ENCODE data around the gene PRLR. TPM values are rescaled to one million over a fixed set of nuclear protein-coding genes. Genes with fewer than 3 reads are reported as not detected.

PRLR gene
- total and polyA plus RNA-seq, 9 of the 15 experiments (the other 6 are each of a cell fraction or from before 2014, with no cell fraction given): 0.02 TPM; not detected in 8

GRCh38 chr5:35145691-35146317 is 84.5 kb downstream of the PRLR start:
- DNase-seq (ENCODE audit: extremely low read depth in 1 of 4, low spot score in 3 of 4) (no peak), FAIRE-seq (no peak), ATAC-seq (no peak)
- WGBS (ENCODE audit: insufficient coverage, low coverage, missing lambda C conversion rate): 0% methylated on average over 2 of the region's 2 CpGs
- no peak overlapping the region for H3K9ac ChIP-seq (ENCODE audit: insufficient read depth in 1 of 2, low read depth in 2 of 2, low read length in 2 of 2)
- CTCF ChIA-PET (ENCODE audit: low intra/inter-chr PET ratio): no interaction called here
- no peaks in the 10 kb centered on the region for H3K9me3 ChIP-seq (replicated peaks; ENCODE audit: control insufficient read depth, insufficient read depth, low read depth, low read length)
- no peak for TF ChIP-seq ZKSCAN8 (CRISPR knock-in tag; IDR thresholded peaks at IDR 0.05)
- TF ChIP-seq, protein P1, sequence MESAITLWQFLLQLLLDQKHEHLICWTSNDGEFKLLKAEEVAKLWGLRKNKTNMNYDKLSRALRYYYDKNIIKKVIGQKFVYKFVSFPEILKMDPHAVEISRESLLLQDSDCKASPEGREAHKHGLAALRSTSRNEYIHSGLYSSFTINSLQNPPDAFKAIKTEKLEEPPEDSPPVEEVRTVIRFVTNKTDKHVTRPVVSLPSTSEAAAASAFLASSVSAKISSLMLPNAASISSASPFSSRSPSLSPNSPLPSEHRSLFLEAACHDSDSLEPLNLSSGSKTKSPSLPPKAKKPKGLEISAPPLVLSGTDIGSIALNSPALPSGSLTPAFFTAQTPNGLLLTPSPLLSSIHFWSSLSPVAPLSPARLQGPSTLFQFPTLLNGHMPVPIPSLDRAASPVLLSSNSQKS (CRISPR knock-in tag; IDR thresholded peaks at IDR 0.05): no peak
- H3K27me3 ChIP-seq (ENCODE audit: control insufficient read depth in 2 of 2, insufficient read depth in 2 of 2, low read length in 2 of 2): no peaks in the 10 kb centered on the region
- no peaks in the 10 kb centered on the region for H3K4me1 ChIP-seq (replicated peaks in 1 of 2; ENCODE audit: control insufficient read depth in 2 of 2, insufficient read depth in 2 of 2, low read length in 2 of 2)
- POLR2A ChIA-PET: no interaction called here
- H3K27ac ChIP-seq (ENCODE audit: extremely low read depth, low read depth, low read length): no peak overlapping the region
- no peaks in the 10 kb centered on the region for H4K20me1 ChIP-seq (replicated peaks; ENCODE audit: control insufficient read depth, insufficient read depth, low read length)
- H3K4me2 ChIP-seq (ENCODE audit: insufficient read depth, low read length): no peak overlapping the region
- in situ Hi-C loops (cut with MboI) (no loop called here), intact Hi-C loops (cut with micrococcal nuclease) (no loop called here)
- no peaks in the 10 kb centered on the region for H3K36me3 ChIP-seq (ENCODE audit: control insufficient read depth, insufficient read depth, low read length)
- no peak overlapping the region for H2AFZ ChIP-seq (ENCODE audit: low read depth, low read length)
- BruUV-seq (replicated peaks): no TSS peak
- H3K79me2 ChIP-seq (ENCODE audit: control insufficient read depth, insufficient read depth, low read length): no peaks in the 10 kb centered on the region
- no peaks in the 10 kb centered on the region for H3K9me1 ChIP-seq (ENCODE audit: control insufficient read depth, insufficient read depth, low read length)
- no peak overlapping the region for H3K4me3 ChIP-seq

DNA sequence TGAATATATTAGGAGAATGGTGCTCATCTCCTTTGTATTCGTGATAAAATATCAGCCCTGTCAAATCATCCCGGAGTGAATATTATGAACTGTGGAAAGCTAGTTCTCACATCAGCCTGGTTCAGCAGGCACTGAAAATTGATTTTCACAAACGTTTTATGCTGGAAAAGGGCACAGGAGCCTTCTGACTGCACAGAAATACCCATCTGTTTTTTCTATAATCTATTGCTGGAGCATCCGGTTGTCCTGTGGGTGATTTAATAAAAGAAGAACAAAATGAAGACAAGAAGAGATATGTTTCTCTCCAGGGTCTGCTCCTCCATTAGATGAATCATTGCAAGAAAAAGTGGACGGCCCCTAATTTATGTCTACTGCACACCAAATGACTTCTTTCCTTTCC is 85.3 kb downstream of the PRLR start:
- ChIA-PET POLR2A (no interaction called here), CTCF (ENCODE audit: low intra/inter-chr PET ratio) (no interaction called here)
- DNase-seq (ENCODE audit: extremely low read depth in 1 of 4, low spot score in 3 of 4): no peak
- Histone ChIP-seq H2AFZ (ENCODE audit: low read depth, low read length) (no peak overlapping the region), H4K20me1 (replicated peaks; ENCODE audit: control insufficient read depth, insufficient read depth, low read length) (no peaks in the 10 kb centered on the region), H3K27me3 (ENCODE audit: control insufficient read depth in 2 of 2, insufficient read depth in 2 of 2, low read length in 2 of 2) (no peaks in the 10 kb centered on the region), H3K4me2 (ENCODE audit: insufficient read depth, low read length) (no peak overlapping the region), H3K79me2 (ENCODE audit: control insufficient read depth, insufficient read depth, low read length) (no peaks in the 10 kb centered on the region), H3K9me1 (ENCODE audit: control insufficient read depth, insufficient read depth, low read length) (no peaks in the 10 kb centered on the region), H3K4me3 (no peak overlapping the region), H3K9ac (ENCODE audit: insufficient read depth in 1 of 2, low read depth in 2 of 2, low read length in 2 of 2) (no peak overlapping the region), H3K4me1 (replicated peaks in 1 of 2; ENCODE audit: control insufficient read depth in 2 of 2, insufficient read depth in 2 of 2, low read length in 2 of 2) (no peaks in the 10 kb centered on the region), H3K36me3 (ENCODE audit: control insufficient read depth, insufficient read depth, low read length) (no peaks in the 10 kb centered on the region), H3K9me3 (replicated peaks; ENCODE audit: control insufficient read depth, insufficient read depth, low read depth, low read length) (no peaks in the 10 kb centered on the region), H3K27ac (ENCODE audit: extremely low read depth, low read depth, low read length) (no peak overlapping the region)
- intact Hi-C loops (cut with micrococcal nuclease) (no loop called here), in situ Hi-C loops (cut with MboI) (no loop called here)
- FAIRE-seq: no peak
- BruUV-seq (replicated peaks): no TSS peak
- 0% methylated on average over 5 of the region's 5 CpGs for WGBS (ENCODE audit: insufficient coverage, low coverage, missing lambda C conversion rate)
- ATAC-seq: no peak
- TF ChIP-seq NR1H2 (CRISPR knock-in tag; IDR thresholded peaks at IDR 0.05) (no peak), STAG1 (CRISPR knock-in tag; IDR thresholded peaks at IDR 0.05; ENCODE audit: borderline replicate concordance) (no peak), IFI16 (CRISPR knock-in tag; IDR thresholded peaks at IDR 0.05) (no peak), ILK (tag; IDR thresholded peaks at IDR 0.05; ENCODE audit: borderline replicate concordance, low read depth) (no peak), POLR3A (IDR thresholded peaks at IDR 0.05; ENCODE audit: borderline replicate concordance, extremely low read depth, insufficient read depth, insufficient read length) (no peak), ZNF146 (CRISPR knock-in tag; IDR thresholded peaks at IDR 0.05; ENCODE audit: unreplicated experiment) (no peak), CTBP1 (IDR thresholded peaks at IDR 0.05; ENCODE audit: borderline replicate concordance) (no peak), OTX1 (CRISPR knock-in tag; IDR thresholded peaks at IDR 0.05) (no peak), KAT8 (IDR thresholded peaks at IDR 0.05; ENCODE audit: low read depth) (no peak), MCM2 (IDR thresholded peaks at IDR 0.05; ENCODE audit: low read depth) (no peak), NCOA1 (IDR thresholded peaks at IDR 0.05; ENCODE audit: low read depth) (no peak), ZHX1 (conservative IDR thresholded peaks at IDR 0.05; ENCODE audit: low read length) (no peak)

All from K562 (cell line).